Testis (tissue), 2 donors: ENCODE measurements around the gene MAP4K4.

Experiments
- POLR2A ChIP-seq: fragments of 450-650 bp; IDR thresholded peaks from one replicate; pipeline ENCODE4 v1.6.1; 2017; ENCODE audit warnings: antibody characterized with exemption, mild to moderate bottlenecking, moderate library complexity
- TF ChIP-seq, protein P1 (sequence below), 3 experiments: fragments of 450-650 bp in 2 of 3; fragments of 200-600 bp in 1 of 3; sonication (generic) in 1 of 3; IDR thresholded peaks; one replicate each; pipeline ENCODE4 v1.5.1; 2016 to 2019; ENCODE audit warnings: antibody characterized with exemption in 3 of 3, mild to moderate bottlenecking in 2 of 3, moderate library complexity in 1 of 3

DNA sequence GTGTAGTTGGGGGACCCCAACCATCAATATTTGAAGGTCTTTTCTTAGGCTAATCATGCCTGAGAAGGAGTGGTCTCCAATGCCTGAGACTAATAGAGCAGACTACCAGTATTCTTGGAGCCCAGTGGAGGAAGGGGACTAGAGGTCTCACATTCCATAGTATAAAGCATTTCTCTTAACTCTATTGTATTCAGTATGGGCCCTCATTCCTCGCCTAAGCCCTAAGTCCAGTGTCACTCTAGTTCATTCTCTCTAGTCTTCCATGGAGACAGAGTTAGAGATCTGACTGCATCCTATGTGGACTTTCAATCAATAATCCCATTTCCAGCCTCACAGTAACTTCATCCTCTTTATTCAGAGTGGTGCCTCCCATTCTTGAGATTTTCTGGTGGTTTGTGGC is 29.7 kb upstream of the MAP4K4 start:
- TF ChIP-seq, protein P1, sequence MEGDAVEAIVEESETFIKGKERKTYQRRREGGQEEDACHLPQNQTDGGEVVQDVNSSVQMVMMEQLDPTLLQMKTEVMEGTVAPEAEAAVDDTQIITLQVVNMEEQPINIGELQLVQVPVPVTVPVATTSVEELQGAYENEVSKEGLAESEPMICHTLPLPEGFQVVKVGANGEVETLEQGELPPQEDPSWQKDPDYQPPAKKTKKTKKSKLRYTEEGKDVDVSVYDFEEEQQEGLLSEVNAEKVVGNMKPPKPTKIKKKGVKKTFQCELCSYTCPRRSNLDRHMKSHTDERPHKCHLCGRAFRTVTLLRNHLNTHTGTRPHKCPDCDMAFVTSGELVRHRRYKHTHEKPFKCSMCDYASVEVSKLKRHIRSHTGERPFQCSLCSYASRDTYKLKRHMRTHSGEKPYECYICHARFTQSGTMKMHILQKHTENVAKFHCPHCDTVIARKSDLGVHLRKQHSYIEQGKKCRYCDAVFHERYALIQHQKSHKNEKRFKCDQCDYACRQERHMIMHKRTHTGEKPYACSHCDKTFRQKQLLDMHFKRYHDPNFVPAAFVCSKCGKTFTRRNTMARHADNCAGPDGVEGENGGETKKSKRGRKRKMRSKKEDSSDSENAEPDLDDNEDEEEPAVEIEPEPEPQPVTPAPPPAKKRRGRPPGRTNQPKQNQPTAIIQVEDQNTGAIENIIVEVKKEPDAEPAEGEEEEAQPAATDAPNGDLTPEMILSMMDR (IDR thresholded peaks at IDR 0.05), result no peak
- no peak for TF ChIP-seq POLR2A
